T-helper 2 cell treated with Interferon-gamma antibody and Interleukin-4, amounts not matched to agents 5 μg/mL and 100 μg/mL, for 36 hours (primary cell): ENCODE measurements around the gene KRCC1.

Experiments
- DNase-seq: peaks from one replicate; pipeline ENCODE4 v3.0.0; 2021; ENCODE audit warnings: low spot score
- H3K27ac Mint-ChIP-seq: one replicate; pipeline ENCODE4 v1.8.0; 2021; ENCODE audit warnings: mild to moderate bottlenecking, mixed read lengths
- H3K27me3 Mint-ChIP-seq: one replicate; pipeline ENCODE4 v1.8.0; 2021; ENCODE audit warnings: low read depth, mixed read lengths
- H3K36me3 Mint-ChIP-seq: one replicate; pipeline ENCODE4 v1.8.0; 2021; ENCODE audit warnings: low read depth, mixed read lengths
- H3K4me1 Mint-ChIP-seq: one replicate; pipeline ENCODE4 v1.8.0; 2021; ENCODE audit warnings: low read depth, mixed read lengths
- H3K4me3 Mint-ChIP-seq: one replicate; pipeline ENCODE4 v1.8.0; 2022; ENCODE audit warnings: mild to moderate bottlenecking, moderate library complexity, mixed read lengths
- H3K9me3 Mint-ChIP-seq: one replicate; pipeline ENCODE4 v1.8.0; 2021; ENCODE audit warnings: mixed read lengths

Gene KRCC1

GRCh38 chr2:88086401-88086800, 30.8 kb upstream of the KRCC1 start:
- no peaks in the 10 kb centered on the region for H3K9me3 Mint-ChIP-seq

GRCh38 chr2:88085602-88086001, 30.0 kb upstream of the KRCC1 start:
- Mint-ChIP-seq H3K4me3 (no peak overlapping the region), H3K4me1 (peaks cover 6% of the 10 kb centered on the region), H3K27ac (no peak overlapping the region), H3K9me3 (no peaks in the 10 kb centered on the region), H3K36me3 (no peaks in the 10 kb centered on the region), H3K27me3 (peaks cover 2% of the 10 kb centered on the region)
- DNase-seq: no peak

More at GRCh38 chr2:88086401-88086800, 30.8 kb upstream of the KRCC1 start:
- DNase-seq: no peak
- H3K4me3 Mint-ChIP-seq: no peak overlapping the region
- no peaks in the 10 kb centered on the region for H3K36me3 Mint-ChIP-seq
- peaks cover 11% of the 10 kb centered on the region for H3K4me1 Mint-ChIP-seq
- H3K27me3 Mint-ChIP-seq: peaks cover 2% of the 10 kb centered on the region
- H3K27ac Mint-ChIP-seq: no peak overlapping the region

- no peak overlapping the region for H3K27ac Mint-ChIP-seq
- H3K9me3 Mint-ChIP-seq: no peaks in the 10 kb centered on the region
- no peak for DNase-seq
- H3K4me1 Mint-ChIP-seq: peaks cover 1% of the 10 kb centered on the region
- no peak overlapping the region for H3K4me3 Mint-ChIP-seq
- H3K36me3 Mint-ChIP-seq: no peaks in the 10 kb centered on the region
- peaks cover 2% of the 10 kb centered on the region for H3K27me3 Mint-ChIP-seq
Observed at GRCh38 chr2:88085099-88085498, 29.5 kb upstream of the KRCC1 start.

GRCh38 chr2:88082781-88083180, 27.2 kb upstream of the KRCC1 start:
- H3K27ac Mint-ChIP-seq: no peak overlapping the region
- H3K36me3 Mint-ChIP-seq: no peaks in the 10 kb centered on the region
- no peaks in the 10 kb centered on the region for H3K9me3 Mint-ChIP-seq
- H3K27me3 Mint-ChIP-seq: peaks cover 2% of the 10 kb centered on the region
- no peak overlapping the region for H3K4me3 Mint-ChIP-seq
- DNase-seq: no peak
- no peaks in the 10 kb centered on the region for H3K4me1 Mint-ChIP-seq

GRCh38 chr2:88081924-88082608, 26.5 kb upstream of the KRCC1 start:
- Mint-ChIP-seq H3K9me3 (no peaks in the 10 kb centered on the region), H3K4me3 (no peak overlapping the region)

GRCh38 chr2:88080545-88080944, 25.0 kb upstream of the KRCC1 start:
- no peak overlapping the region for H3K4me3 Mint-ChIP-seq
- H3K9me3 Mint-ChIP-seq: no peaks in the 10 kb centered on the region
- no peak for DNase-seq
- no peaks in the 10 kb centered on the region for H3K36me3 Mint-ChIP-seq
- no peaks in the 10 kb centered on the region for H3K4me1 Mint-ChIP-seq
- peaks cover 2% of the 10 kb centered on the region for H3K27me3 Mint-ChIP-seq
- no peak overlapping the region for H3K27ac Mint-ChIP-seq

More at GRCh38 chr2:88081924-88082608, 26.5 kb upstream of the KRCC1 start:
- H3K36me3 Mint-ChIP-seq: no peaks in the 10 kb centered on the region
- no peaks in the 10 kb centered on the region for H3K4me1 Mint-ChIP-seq
- no peak for DNase-seq
- peaks cover 2% of the 10 kb centered on the region for H3K27me3 Mint-ChIP-seq
- H3K27ac Mint-ChIP-seq: no peak overlapping the region

GRCh38 chr2:88078643-88079172, 23.1 kb upstream of the KRCC1 start:
- Mint-ChIP-seq H3K27me3 (peaks cover 2% of the 10 kb centered on the region), H3K36me3 (no peaks in the 10 kb centered on the region), H3K9me3 (no peaks in the 10 kb centered on the region), H3K4me1 (no peaks in the 10 kb centered on the region), H3K27ac (no peak overlapping the region), H3K4me3 (no peak overlapping the region)
- no peak for DNase-seq

- peaks cover 4% of the 10 kb centered on the region for H3K27me3 Mint-ChIP-seq
- no peak overlapping the region for H3K4me3 Mint-ChIP-seq
- DNase-seq: no peak
- H3K9me3 Mint-ChIP-seq: no peaks in the 10 kb centered on the region
- H3K27ac Mint-ChIP-seq: no peak overlapping the region
- no peaks in the 10 kb centered on the region for H3K4me1 Mint-ChIP-seq
- H3K36me3 Mint-ChIP-seq: no peaks in the 10 kb centered on the region
Observed at GRCh38 chr2:88077080-88077479, 21.5 kb upstream of the KRCC1 start.

GRCh38 chr2:88074854-88075292, 19.3 kb upstream of the KRCC1 start:
- no peak overlapping the region for H3K4me3 Mint-ChIP-seq
- DNase-seq: no peak
- H3K36me3 Mint-ChIP-seq: no peaks in the 10 kb centered on the region
- H3K9me3 Mint-ChIP-seq: no peaks in the 10 kb centered on the region
- H3K27me3 Mint-ChIP-seq: peaks cover 2% of the 10 kb centered on the region
- no peak overlapping the region for H3K27ac Mint-ChIP-seq
- no peaks in the 10 kb centered on the region for H3K4me1 Mint-ChIP-seq

- Mint-ChIP-seq H3K4me1 (no peaks in the 10 kb centered on the region), H3K4me3 (no peak overlapping the region), H3K27me3 (peaks cover 3% of the 10 kb centered on the region), H3K36me3 (no peaks in the 10 kb centered on the region), H3K9me3 (no peaks in the 10 kb centered on the region), H3K27ac (no peak overlapping the region)
- no peak for DNase-seq
Observed at GRCh38 chr2:88074150-88074549, 18.6 kb upstream of the KRCC1 start.

GRCh38 chr2:88071365-88071764, 15.8 kb upstream of the KRCC1 start:
- DNase-seq: no peak
- peaks cover 5% of the 10 kb centered on the region for H3K27me3 Mint-ChIP-seq
- no peak overlapping the region for H3K4me3 Mint-ChIP-seq
- no peaks in the 10 kb centered on the region for H3K4me1 Mint-ChIP-seq
- no peak overlapping the region for H3K27ac Mint-ChIP-seq
- no peaks in the 10 kb centered on the region for H3K36me3 Mint-ChIP-seq
- H3K9me3 Mint-ChIP-seq: no peaks in the 10 kb centered on the region

GRCh38 chr2:88070055-88070454, 14.5 kb upstream of the KRCC1 start:
- DNase-seq: peak; percentile 9
- no peaks in the 10 kb centered on the region for H3K9me3 Mint-ChIP-seq
- H3K27me3 Mint-ChIP-seq: peaks cover 5% of the 10 kb centered on the region
- no peaks in the 10 kb centered on the region for H3K36me3 Mint-ChIP-seq
- H3K4me3 Mint-ChIP-seq: no peak overlapping the region
- no peaks in the 10 kb centered on the region for H3K4me1 Mint-ChIP-seq
- H3K27ac Mint-ChIP-seq: no peak overlapping the region

GRCh38 chr2:88069117-88069516, 13.5 kb upstream of the KRCC1 start:
- Mint-ChIP-seq H3K4me3 (no peak overlapping the region), H3K9me3 (no peaks in the 10 kb centered on the region), H3K4me1 (no peaks in the 10 kb centered on the region), H3K27me3 (peaks cover 5% of the 10 kb centered on the region), H3K27ac (no peak overlapping the region), H3K36me3 (no peaks in the 10 kb centered on the region)
- no peak for DNase-seq

- DNase-seq: no peak
- Mint-ChIP-seq H3K4me3 (no peak overlapping the region), H3K27ac (no peak overlapping the region), H3K4me1 (no peaks in the 10 kb centered on the region), H3K27me3 (peaks cover 4% of the 10 kb centered on the region), H3K9me3 (no peaks in the 10 kb centered on the region), H3K36me3 (no peaks in the 10 kb centered on the region)
Observed at GRCh38 chr2:88068044-88068443, 12.5 kb upstream of the KRCC1 start.

GRCh38 chr2:88067598-88067997, 12.0 kb upstream of the KRCC1 start, which contains the start of gene SMYD1:
Gene SMYD1 (plus strand): TSS chr2:88067825. CDS start chr2:88067865, 40 bp downstream.
- Mint-ChIP-seq H3K4me3 (no peak within 1 kb of the TSS), H3K4me1 (no peaks in the 10 kb centered on the region), H3K27me3 (peaks cover 3% of the 10 kb centered on the region), H3K36me3 (no peaks in the 10 kb centered on the region), H3K27ac (no peak within 1 kb of the TSS), H3K9me3 (no peaks in the 10 kb centered on the region)
- no peak for DNase-seq
